HG03439 (cell line): ENCODE measurements around the gene FTCD.
"Not testable (repeated sequence)": the region's sequence is repeated elsewhere in the genome, so short reads cannot be mapped to it uniquely, and the experiment has no call there.

Experiments
- ATAC-seq: cut with Tn5 transposase; IDR thresholded peaks from one replicate; pipeline ENCODE4 v1.9.1; 2021; ENCODE audit warnings: mild to moderate bottlenecking, moderate library complexity; ENCODE audit not compliant: unreplicated experiment

The FTCD gene, protein sequence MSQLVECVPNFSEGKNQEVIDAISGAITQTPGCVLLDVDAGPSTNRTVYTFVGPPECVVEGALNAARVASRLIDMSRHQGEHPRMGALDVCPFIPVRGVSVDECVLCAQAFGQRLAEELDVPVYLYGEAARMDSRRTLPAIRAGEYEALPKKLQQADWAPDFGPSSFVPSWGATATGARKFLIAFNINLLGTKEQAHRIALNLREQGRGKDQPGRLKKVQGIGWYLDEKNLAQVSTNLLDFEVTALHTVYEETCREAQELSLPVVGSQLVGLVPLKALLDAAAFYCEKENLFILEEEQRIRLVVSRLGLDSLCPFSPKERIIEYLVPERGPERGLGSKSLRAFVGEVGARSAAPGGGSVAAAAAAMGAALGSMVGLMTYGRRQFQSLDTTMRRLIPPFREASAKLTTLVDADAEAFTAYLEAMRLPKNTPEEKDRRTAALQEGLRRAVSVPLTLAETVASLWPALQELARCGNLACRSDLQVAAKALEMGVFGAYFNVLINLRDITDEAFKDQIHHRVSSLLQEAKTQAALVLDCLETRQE

GRCh38 chr21:46155514-46156377, at the start of gene FTCD:
FTCD (minus strand) TSS chr21:46155579; CDS start chr21:46155523, 56 bp downstream.
- ATAC-seq, result no peak

DNA sequence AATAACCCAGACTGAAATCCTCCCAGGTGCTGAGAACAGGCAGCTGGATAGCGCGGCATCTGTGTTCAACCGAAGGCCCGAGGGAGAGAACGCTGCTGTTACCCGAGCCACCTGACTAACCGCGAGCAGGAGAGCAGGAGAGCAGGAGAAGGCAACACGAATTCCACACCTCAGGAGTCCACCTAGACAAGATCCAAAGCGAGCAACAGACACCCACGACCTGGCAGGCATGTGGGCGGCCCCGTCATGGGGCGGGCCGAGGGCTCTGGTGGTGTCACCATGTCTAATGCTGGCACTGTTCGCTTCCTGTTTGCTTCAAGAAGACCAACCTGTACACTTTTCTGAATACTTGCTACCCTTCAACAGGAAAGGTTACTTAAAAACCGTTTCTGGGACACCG, 49.8 kb upstream of the FTCD start:
- ATAC-seq, result no peak

DNA sequence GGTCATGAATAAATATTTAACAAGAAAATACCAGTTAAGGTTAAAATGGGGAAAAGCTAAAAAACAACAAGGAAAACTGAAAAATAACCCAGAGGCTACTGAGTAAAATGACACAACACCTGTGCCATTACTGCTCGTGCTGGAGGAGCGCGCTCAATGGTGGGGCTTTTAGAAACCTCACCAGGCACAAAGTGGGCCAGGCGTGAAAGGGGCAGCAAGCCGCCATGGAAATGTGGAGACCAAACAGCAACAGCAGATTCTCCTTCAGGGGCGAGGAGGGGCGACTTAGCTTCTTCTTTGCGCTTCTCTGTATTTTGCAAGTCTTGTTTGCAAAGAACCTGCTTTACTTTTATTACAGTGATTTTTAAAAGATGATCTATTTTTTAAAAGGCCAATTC, 47.8 kb upstream of the FTCD start:
- ATAC-seq, result no peak

DNA sequence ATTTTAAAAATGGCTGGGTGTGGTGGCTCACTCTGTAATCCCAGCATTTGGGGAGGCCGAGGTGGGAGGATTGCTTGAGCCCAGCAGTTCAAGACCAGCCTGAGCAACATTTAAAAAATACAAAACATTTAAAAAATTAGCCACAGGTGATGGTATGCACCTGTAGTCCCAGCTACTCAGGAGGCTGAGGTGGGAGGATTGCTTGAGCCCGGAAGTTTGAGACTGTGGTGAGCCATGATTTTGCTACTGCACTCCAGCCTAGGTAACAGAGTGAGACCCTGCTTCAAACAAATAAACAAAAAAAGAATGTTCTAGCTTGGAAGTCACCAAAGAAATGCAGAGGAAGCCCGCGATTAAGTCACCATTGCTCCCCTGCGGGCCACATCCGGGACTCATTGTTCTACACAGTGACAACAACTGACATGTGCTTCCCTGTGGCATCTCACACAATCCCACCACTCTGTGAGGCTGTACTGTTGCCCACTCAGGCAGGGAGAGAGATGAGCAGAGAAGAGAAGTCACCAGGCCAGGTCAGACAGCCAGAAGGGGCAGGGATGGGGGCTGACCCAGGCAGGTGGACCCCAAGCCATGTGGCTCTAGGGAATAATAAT, 47.3 kb upstream of the FTCD start:
- no peak for ATAC-seq

DNA sequence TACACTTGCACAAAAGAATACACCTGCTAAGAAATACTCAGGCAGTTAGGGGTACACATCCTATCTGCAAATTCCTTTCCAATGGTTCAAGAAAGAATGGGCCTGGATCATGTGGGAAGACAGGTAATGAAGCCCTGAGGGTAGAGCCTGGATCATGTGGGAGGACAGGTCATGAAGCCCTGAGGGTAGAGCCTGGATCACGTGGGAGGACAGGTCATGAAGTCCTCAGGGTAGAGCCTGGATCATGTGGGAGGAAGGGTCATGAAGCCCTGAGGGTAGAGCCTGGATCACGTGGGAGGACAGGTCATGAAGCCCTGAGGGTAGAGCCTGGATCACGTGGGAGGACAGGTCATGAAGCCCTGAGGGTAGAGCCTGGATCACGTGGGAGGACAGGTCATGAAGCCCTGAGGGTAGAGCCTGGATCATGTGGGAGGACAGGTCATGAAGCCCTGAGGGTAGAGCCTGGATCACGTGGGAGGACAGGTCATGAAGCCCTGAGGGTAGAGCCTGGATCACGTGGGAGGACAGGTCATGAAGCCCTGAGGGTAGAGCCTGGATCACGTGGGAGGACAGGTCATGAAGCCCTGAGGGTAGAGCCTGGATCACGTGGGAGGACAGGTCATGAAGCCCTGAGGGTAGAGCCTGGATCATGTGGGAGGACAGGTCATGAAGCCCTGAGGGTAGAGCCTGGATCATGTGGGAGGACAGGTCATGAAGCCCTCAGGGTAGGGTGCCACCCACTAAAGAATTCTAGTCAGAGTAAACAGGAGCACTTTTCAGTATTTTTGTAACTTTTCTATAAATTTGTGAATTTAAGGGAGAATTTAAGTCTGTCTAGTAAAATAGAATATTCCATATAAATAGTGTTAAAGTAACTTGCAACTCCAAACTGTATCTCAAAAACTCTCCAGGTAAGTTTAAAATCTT, 45.8 kb upstream of the FTCD start:
- ATAC-seq, result not testable (repeated sequence)

DNA sequence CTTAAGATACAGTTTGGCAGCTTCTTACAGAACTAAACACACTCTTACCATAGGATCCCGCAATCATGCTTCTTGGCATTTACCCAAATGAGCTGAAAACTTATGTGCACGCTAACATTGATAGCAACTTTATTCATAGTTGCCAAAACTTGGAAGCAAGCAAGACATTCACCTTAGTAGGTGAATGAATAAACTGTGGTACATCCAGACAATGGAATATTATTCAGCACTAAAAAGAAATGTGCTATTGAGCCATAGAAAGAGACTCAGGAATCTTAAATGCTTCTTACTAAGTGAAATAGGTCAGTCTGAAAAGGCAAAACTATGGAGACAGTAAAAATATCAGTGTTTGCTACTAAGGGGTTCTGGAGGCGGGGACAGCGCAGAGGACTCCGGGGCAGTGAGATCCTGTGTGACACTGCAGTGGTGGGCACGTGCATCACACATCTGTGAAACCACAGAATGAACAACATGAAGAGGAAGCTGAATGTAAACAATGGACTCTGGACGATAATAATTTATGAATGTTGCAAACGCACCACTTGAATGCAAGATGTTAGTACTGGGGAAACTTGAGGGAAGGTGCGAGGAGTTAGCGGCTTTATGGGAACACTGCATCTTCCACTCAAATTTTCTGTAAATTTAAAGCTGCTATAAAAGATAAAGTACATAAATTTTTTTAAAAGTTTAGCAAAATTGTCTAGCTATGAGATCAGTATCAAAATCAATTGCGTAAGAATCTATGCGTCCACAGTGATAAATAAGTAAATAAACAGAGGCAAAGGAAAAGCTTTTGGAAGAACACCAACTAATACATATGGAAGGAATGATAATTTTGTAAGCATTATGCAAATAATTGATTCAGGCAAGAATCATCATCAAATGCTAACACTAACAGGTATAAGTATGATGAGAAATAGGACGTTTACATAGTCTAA, 44.3 kb upstream of the FTCD start:
- ATAC-seq, result no peak

GRCh38 chr21:46196733-46197132, 41.4 kb upstream of the FTCD start:
- no peak for ATAC-seq

- ATAC-seq, result no peak
Observed at GRCh38 chr21:46195595-46196195, 40.3 kb upstream of the FTCD start.

DNA sequence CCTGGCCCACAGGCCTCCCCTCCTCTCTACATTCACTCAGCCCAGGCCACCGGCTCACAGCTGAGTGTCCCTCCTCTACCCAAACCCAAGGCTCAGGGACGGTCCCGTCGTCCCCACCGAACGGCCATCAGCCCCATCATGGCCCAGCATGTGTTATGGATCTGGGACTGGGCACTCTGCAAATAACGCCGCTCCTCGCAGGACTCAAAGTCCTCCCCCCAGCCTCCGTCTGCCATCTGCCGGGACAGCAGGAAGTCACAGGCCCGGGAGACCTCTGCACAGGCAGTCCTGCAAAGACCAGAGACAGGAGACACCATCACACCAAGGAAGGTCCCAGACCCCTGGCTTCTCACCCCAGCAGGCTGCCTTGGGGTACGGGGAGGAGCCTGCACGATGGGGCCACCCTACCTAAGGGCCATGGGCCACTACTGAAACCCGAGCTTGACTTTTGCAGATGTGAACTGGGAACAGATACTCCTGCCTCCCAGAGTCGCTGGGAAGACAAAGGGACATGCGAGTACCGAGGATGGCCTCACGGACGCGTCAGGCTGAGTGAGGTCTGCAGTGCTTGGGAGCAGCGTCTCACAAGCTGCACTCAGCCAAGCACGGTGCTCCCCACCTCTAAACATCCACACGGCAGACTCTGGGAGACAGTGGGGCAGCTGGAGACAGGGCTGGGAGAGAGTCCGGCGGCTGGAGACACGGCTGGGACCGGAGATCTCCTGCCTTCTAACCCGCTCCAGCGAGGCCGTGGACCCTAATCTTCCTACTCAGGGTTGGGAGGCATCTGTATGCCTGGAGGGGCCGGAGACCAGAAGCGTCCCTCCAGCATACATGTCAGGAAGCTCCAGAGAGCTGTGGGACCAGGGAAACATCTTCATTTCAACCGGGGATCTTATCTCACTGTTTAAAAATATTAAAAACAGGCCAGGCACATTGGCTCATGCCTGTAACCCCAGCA, 39.3 kb upstream of the FTCD start:
- no peak for ATAC-seq

GRCh38 chr21:46193829-46194373, 38.5 kb upstream of the FTCD start:
- no peak for ATAC-seq

DNA sequence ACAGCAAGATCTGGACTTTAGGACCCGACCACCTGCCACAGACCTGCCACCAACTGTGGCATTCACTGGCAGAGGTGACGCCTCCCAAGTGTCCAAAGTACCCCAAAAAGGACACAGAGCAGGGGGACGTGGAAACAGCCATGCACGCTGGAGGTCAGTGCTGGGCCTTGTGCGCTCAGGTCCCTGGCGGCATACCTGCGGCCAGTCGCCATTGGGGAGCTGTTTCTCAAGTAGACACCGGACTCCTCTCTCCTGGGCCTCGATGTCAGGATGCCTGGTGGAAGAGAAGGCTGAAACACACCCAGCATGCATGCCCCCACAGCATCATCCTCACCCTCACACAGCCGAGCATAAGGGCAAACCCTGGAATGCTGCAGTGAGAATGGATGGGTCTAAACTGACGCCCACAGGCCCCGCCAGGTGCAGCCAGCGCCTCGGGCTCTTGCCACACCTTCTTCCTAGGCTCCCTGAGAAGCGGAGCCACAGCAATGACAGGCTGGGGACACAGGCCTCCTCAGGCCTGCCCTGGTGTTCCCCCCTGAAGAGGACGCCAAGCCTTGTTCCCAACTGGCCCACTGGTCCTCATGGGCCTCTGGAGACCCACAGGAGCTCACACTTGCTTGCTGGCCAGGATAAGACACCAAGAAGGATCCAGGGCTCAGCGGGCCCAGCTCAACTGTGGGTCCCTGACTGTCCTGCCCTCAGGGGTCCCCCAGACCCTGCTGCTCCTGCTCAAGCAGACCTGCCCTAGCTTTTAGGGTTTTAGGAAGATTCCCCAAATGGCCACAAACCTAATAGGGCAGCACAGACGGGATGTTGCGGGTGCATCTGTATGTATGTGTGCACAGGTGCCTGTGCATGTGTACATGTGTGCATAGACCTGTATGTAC, 36.6 kb upstream of the FTCD start:
- no peak for ATAC-seq

GRCh38 chr21:46191257-46191685, 35.9 kb upstream of the FTCD start:
- no peak for ATAC-seq

DNA sequence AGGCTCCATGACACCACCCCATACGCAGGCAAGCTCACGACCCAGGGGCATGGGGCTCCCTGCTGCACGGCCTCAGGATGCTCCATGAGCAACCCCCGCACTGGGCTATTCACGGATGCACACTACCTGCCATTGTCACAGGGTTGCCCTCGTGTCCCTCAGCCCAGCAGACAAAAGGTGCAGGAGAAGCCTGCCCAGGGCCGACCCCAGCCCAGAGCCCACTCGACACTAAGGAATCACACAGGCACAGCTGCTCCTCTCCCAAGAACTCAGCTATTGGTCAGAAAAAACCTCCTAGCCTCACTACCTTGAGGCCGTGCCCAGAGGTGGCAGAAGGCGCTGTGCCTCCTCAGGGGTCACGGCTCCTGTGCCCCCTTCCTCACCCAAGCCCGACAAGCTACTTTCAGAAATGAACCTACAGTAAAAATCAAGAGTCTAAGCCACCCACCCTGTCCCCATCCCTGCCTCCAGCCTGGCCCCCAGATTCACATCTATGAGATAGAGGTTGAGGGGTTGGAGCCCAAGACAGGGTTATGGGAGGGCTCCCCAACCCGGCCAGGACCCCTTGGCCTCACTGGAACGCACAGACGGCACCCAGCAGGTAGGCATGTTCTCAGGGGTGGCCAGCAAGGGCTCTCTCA, 35.2 kb upstream of the FTCD start:
- ATAC-seq, result no peak

- ATAC-seq, result no peak
Observed at GRCh38 chr21:46189959-46190490, 34.6 kb upstream of the FTCD start.

GRCh38 chr21:46189213-46189958, 34.0 kb upstream of the FTCD start:
- no peak for ATAC-seq
